Natural killer cell (primary cell): Measurements from ENCODE around the gene RAD51B. TPM values are rescaled to one million over a fixed set of nuclear protein-coding genes. Genes with fewer than 3 reads are reported as not detected.

Experiments
- ATAC-seq, 3 donors: fragments of 150-1000 bp in 2 of 3; fragments of 200-7000 bp in 1 of 3; cut with Tn5 transposase; 1 replicate in 1 of 3; 2 replicates in 2 of 3; pipeline ENCODE4 v1.10.0; 2021; ENCODE audit warnings: mild to moderate bottlenecking in 2 of 3, moderate library complexity in 2 of 3
- DNase-seq, 2 donors: peaks; one replicate each; pipeline versions ENCODE4 v3.0.0 to v3.0.0-alpha.2; 2013 to 2021; ENCODE audit warnings: mixed read lengths in 1 of 2
- H3K27ac ChIP-seq: one replicate; pipeline ENCODE4 v1.5.1; 2013; ENCODE audit warnings: mild to moderate bottlenecking, low read length
- H3K27me3 ChIP-seq: one replicate; pipeline ENCODE4 v1.6.1; 2013; ENCODE audit warnings: low read length; ENCODE audit not compliant: control insufficient read depth, insufficient read depth
- H3K36me3 ChIP-seq: one replicate; pipeline ENCODE4 v1.6.1; 2013; ENCODE audit warnings: low read length; ENCODE audit not compliant: control insufficient read depth, insufficient read depth
- H3K4me1 ChIP-seq: one replicate; pipeline ENCODE4 v1.6.1; 2013; ENCODE audit warnings: low read length; ENCODE audit not compliant: control insufficient read depth, insufficient read depth
- H3K4me3 ChIP-seq: one replicate; pipeline ENCODE4 v1.5.1; 2013; ENCODE audit warnings: low read length
- H3K9me3 ChIP-seq: one replicate; pipeline ENCODE4 v1.6.1; 2013; ENCODE audit warnings: low read length; ENCODE audit not compliant: control insufficient read depth, insufficient read depth
- H3K27ac Mint-ChIP-seq, 2 donors: one replicate each; pipeline ENCODE4 v1.8.0; 2022; ENCODE audit warnings: mild to moderate bottlenecking in 2 of 2, mixed read lengths in 2 of 2, moderate library complexity in 1 of 2
- H3K27me3 Mint-ChIP-seq, 2 donors: one replicate each; pipeline ENCODE4 v1.8.0; 2022; ENCODE audit warnings: low read depth in 2 of 2, mixed read lengths in 2 of 2
- H3K36me3 Mint-ChIP-seq: one replicate; pipeline ENCODE4 v1.8.0; 2022; ENCODE audit warnings: mixed read lengths
- H3K4me1 Mint-ChIP-seq, 2 donors: one replicate each; pipeline ENCODE4 v1.8.0; 2022; ENCODE audit warnings: mixed read lengths in 2 of 2
- H3K4me3 Mint-ChIP-seq: one replicate; pipeline ENCODE4 v1.8.0; 2022; ENCODE audit warnings: mild to moderate bottlenecking, moderate library complexity, mixed read lengths
- H3K9me3 Mint-ChIP-seq, 2 donors: one replicate each; pipeline ENCODE4 v1.8.0; 2022; ENCODE audit warnings: mixed read lengths in 2 of 2
- CTCF ChIP-seq: fragments of 200-600 bp; IDR thresholded peaks from one replicate; pipeline ENCODE4 v1.8.0; 2022; ENCODE audit warnings: antibody characterized with exemption
- WGBS: methylation state at CpG from one replicate; pipeline ENCODE4 v1.1.7; 2013; ENCODE audit warnings: missing lambda C conversion rate; ENCODE audit not compliant: insufficient coverage; 5-methylcytosine and 5-hydroxymethylcytosine counted together
- intact Hi-C: fragments of 100-400 bp; cut with micrococcal nuclease; formaldehyde crosslinking; loops from one replicate; pipeline ENCODE4 v1.14.2; 2022
- total RNA-seq, 4 donors: library from RNA; stranded (reverse); fragments of 120-200 nt in 1 of 4; gene quantifications; one replicate each; pipeline versions ENCODE4 v1.2.3 to v1.2.4, GENCODE V29; 2013 to 2022

Gene RAD51B
- total RNA-seq, 3 donors from 2014 or later (not counting 1 experiment from before 2014, with no cell fraction given): 28.1 to 37.6 (median 28.6) TPM

GRCh38 chr14:68576496-68577244, 757.1 kb downstream of the RAD51B start:
- Mint-ChIP-seq H3K27me3 (no peaks in the 10 kb centered on the region), H3K4me1 (no peaks in the 10 kb centered on the region), H3K36me3 (no peaks in the 10 kb centered on the region), H3K9me3 (no peaks in the 10 kb centered on the region), H3K4me3 (no peak overlapping the region), H3K27ac (no peak overlapping the region)
- DNase-seq (no peak), ATAC-seq (no peak)
- Histone ChIP-seq H3K27ac (no peak overlapping the region), H3K36me3 (no peaks in the 10 kb centered on the region), H3K9me3 (no peaks in the 10 kb centered on the region), H3K27me3 (no peaks in the 10 kb centered on the region), H3K4me3 (no peak overlapping the region), H3K4me1 (no peaks in the 10 kb centered on the region)
- 100% methylated on average over 4 of the region's 4 CpGs for WGBS
- intact Hi-C loops: no loop called here
- TF ChIP-seq CTCF: no peak

- no peak overlapping the region for H3K4me3 ChIP-seq
- Mint-ChIP-seq H3K27me3 (no peaks in the 10 kb centered on the region), H3K9me3 (no peaks in the 10 kb centered on the region), H3K4me1 (no peaks in the 10 kb centered on the region), H3K36me3 (no peaks in the 10 kb centered on the region), H3K4me3 (no peak overlapping the region), H3K27ac (peak overlapping the region in 1 of 2 donors; percentile 62)
- intact Hi-C loops: no loop called here
- H3K4me1 ChIP-seq: no peaks in the 10 kb centered on the region
- peak in 1 of 3 donors; percentile 21 for ATAC-seq
- no peaks in the 10 kb centered on the region for H3K9me3 ChIP-seq
- no peaks in the 10 kb centered on the region for H3K36me3 ChIP-seq
- TF ChIP-seq CTCF: no peak
- no peak overlapping the region for H3K27ac ChIP-seq
- DNase-seq: no peak
- H3K27me3 ChIP-seq: no peaks in the 10 kb centered on the region
- WGBS: 84% methylated on average over 13 of the region's 16 CpGs
Measured at GRCh38 chr14:68577802-68578541, 758.4 kb downstream of the RAD51B start.

DNA sequence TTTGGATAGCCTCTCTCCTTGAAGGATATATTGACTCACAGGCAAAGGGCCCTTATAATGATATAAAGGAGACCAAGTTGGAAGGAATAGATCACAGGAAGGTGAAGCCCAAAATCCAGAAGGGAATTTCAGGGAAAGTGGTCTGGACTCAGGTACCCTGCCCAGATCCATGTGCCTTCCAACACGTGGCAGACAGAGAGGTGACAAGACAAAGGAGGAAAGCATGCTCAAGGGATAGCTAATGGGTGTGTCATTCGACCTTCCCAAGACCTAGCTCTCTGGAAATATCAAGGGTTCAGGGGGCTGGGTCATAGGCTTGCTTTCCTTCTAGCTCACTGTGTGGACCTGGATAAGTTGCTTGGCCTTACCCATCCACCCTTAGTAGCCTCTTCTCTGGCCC, 759.0 kb downstream of the RAD51B start:
- Histone ChIP-seq H3K27ac (no peak overlapping the region), H3K4me1 (no peaks in the 10 kb centered on the region)
- ATAC-seq: no peak

More for the DNA sequence above, 759.0 kb downstream of the RAD51B start:
- H3K4me3 Mint-ChIP-seq: no peak overlapping the region
- intact Hi-C loops: no loop called here
- no peaks in the 10 kb centered on the region for H3K27me3 Mint-ChIP-seq
- 82% methylated on average over 2 of the region's 2 CpGs for WGBS
- H3K9me3 ChIP-seq: no peaks in the 10 kb centered on the region
- H3K36me3 ChIP-seq: no peaks in the 10 kb centered on the region
- DNase-seq: no peak
- no peaks in the 10 kb centered on the region for H3K27me3 ChIP-seq
- TF ChIP-seq CTCF: no peak
- H3K36me3 Mint-ChIP-seq: no peaks in the 10 kb centered on the region
- H3K9me3 Mint-ChIP-seq: no peaks in the 10 kb centered on the region
- H3K4me3 ChIP-seq: no peak overlapping the region
- H3K27ac Mint-ChIP-seq: peak overlapping the region in 1 of 2 donors; percentile 62
- H3K4me1 Mint-ChIP-seq: no peaks in the 10 kb centered on the region
